NCI-H187 treated with DMSO at 0.1 percent for 48 hours (cell line): ENCODE data around the gene PACS1.
"Not testable (repeated sequence)": the region's sequence is repeated elsewhere in the genome, so short reads cannot be mapped to it uniquely, and the experiment has no call there.

Experiments
- DNase-seq: peaks from one replicate; lab custom pipeline; 2025; lab: John Stamatoyannopoulos, UW

The PACS1 gene

DNA sequence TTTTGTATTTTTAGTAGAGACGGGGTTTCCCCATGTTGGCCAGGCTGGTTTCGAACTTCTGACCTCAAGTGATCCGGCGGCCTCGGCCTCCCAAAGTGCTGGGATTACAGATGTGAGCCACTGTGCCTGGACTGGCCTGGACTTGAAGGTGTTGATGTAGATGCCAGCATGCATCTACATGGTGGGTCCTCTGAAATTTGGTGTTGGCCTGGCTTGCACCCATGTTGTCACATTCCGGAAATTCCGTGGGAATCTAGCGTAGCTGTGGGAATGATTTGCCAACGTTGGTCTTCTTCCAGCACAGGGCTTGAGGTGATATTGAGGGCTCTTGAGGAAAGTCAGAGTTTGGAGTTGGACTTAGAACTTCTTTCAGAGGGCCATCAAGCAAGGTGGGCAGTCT is 6.5 kb downstream of the PACS1 start:
- DNase-seq = no peak

DNA sequence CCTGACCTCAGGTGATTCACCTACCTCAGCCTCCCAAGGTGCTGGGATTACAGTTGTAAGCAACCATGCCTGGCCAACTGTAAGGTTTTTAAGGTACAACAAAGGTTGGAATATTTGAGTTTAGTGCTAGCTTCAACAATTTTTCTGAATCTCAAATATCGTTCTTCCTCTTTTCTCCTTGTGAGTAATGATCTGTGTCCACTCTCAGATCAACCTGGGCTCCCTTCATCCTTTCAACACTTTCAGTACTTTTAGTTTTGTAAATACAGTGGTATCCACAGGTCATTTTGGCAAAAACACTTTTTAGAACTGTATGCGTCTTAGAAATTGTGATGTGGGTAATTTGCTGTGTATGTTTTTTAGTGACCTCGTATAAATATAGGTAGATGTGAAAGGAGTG is 7.9 kb downstream of the PACS1 start:
- no peak for DNase-seq

DNA sequence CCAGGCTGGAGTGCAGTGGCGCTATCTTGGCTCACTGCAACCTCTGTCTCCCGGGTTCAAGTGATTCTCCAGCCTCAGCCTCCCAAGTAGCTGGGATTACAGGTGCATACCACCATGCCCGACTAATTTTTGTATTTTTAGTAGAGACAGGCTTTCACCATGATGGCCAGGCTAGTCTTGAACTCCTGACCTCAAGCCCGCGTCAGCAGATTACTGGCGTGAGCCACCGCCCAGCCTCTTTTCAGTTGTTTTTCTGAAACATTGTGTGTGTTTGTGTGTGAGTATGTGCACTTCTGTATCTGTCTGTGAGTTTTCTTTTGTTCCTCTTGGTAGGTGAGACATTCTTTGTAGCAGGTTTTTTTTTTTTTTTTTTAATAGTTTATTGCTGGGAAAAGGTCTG is 8.9 kb downstream of the PACS1 start:
- DNase-seq = not testable (repeated sequence)

GRCh38 chr11:66080055-66080817 is 10.2 kb downstream of the PACS1 start:
- no peak for DNase-seq

GRCh38 chr11:66081505-66081904 is 11.4 kb downstream of the PACS1 start:
- no peak for DNase-seq

DNA sequence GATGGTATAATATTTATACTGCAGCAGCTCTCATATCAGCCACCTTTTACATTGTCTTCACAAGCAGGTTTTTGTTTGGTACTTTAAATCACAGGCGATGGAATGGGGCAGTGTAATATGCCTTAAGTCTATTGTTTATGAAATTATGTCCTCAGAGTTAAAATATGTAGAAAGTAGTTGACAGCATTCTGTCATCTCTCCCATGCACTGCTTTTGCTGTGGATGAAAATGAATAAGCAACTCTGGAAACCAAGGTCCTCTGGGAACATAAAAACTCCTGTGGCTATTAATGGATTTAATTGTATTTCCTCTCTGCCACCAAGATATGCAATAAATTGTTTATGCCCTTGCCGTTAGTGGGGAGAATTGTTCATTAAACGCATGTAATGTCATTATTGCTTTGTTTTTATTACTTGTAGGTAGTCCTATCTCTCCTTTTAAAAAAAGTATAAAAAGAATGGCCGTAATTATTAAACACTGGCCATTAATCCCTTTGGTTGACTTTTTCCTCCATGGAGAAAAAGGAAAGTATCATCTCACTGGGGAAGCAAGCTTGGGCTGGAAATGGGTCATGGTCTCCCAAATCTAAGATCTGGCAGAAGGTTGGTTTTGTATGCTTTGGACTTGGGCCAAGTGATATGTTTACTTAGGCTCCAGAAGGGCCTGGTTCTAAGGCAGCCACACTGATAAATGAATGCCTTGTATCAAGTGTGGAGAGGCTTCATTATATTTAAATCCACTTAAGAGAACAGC is 13.1 kb downstream of the PACS1 start:
- peak; percentile 65 for DNase-seq

GRCh38 chr11:66083767-66084166 is 13.7 kb downstream of the PACS1 start:
- DNase-seq = no peak

DNA sequence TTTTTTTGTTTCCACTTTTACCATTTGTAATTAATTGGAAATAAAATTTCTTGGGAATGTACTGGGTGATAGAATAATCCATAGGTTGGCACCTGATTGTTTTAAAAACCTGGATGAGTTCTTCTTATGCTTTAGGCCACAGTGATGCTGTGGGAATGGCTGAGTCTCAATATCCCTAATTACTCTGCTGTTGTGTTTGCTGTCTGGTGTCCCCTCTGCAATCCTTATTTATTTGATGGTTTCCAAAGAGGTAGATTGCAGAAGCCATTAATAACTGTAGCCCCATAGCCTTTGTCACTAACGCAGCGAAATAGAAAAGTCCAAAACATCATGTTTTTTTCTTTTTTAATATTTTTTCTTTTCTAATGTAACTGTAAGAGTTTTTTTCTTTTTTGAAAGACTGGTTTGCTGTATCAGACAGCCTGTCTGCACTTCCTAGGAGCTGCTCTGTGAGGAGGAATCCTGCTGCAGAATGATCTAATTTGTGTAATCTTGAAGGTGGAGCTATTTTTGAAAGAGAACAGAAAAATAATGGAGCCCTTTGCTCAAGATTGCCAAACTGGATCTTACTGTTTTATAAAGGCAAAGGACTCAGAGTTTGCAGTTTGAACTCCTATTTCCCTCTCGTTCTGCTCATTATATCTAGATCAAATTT is 14.9 kb downstream of the PACS1 start:
- DNase-seq = no peak

DNA sequence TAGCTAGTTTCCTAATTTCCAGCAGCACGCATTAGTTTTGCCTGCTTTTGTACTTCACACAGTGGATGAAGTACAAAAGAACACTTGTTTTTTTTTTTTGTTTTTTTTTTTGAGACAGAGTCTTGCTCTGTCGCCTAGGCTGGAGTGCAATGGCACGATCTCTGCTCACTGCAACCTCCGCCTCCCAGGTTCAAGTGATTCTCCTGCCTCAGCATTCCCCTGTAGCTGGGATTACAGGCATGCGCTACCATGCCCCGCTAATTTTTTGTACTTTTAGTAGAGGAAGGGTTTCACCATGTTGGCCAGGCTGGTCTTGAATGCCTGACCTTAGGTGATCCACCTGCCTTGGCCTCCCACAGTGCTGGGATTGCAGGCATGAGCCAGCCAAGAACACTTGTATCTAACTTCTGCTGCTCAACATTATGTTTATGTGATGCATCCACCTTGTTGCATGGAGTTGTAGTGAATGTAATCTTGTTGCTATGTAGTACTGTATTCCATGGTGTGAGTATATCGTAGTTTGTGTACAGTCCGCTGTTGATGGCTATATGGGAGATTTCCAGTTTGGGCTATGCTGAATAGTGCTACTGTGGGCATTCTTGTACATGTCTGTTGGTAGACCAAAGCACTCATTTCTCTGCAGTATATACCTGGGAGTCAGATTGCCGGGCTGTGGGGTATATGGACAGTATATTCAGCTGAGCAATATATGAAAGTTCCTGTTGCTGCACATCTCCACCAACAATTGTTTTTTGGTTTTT is 17.3 kb downstream of the PACS1 start:
- no peak for DNase-seq

- DNase-seq = no peak
Measured at GRCh38 chr11:66089067-66089466, 19.0 kb downstream of the PACS1 start.

DNA sequence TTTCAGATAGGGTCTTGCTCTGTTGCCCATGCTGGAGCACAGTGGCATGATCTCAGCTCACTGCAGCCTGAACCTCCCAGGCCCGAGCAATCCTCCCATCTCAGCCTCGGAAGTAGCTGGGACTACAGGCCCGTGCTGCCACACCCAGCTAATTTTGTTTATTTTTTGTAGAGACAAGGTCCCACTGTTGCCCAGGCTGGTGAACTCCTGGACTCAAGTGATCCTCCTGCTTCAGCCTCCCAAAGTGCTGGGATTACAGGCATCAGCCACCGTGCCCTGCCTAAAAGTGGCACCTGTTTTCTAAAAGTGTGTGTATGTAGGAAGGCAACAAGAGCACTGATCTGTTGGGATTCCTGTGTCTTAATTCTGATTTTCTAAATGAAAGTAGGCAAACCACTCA is 20.2 kb downstream of the PACS1 start:
- no peak for DNase-seq

GRCh38 chr11:66092125-66092524 is 22.1 kb downstream of the PACS1 start:
- not testable (repeated sequence) for DNase-seq

DNA sequence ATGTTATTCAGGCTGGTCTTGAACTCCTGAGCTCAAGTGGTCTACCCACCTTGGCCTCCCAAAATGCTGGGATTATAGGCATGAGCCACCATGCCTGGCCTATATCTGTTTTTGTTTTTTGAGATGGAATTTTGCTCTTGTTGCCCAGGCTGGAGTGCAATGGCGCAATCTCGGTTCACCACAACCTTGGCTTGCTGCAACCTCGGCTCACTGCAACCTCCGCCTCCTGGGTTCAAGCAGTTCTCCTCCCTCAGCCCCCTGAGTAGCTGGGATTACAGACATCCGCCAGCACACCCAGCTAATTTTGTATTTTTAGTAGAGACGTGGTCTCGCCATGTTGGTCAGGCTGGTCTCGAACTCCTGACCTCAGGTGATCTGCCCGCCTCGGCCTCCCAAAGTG is 29.7 kb downstream of the PACS1 start:
- DNase-seq = not testable (repeated sequence)

DNA sequence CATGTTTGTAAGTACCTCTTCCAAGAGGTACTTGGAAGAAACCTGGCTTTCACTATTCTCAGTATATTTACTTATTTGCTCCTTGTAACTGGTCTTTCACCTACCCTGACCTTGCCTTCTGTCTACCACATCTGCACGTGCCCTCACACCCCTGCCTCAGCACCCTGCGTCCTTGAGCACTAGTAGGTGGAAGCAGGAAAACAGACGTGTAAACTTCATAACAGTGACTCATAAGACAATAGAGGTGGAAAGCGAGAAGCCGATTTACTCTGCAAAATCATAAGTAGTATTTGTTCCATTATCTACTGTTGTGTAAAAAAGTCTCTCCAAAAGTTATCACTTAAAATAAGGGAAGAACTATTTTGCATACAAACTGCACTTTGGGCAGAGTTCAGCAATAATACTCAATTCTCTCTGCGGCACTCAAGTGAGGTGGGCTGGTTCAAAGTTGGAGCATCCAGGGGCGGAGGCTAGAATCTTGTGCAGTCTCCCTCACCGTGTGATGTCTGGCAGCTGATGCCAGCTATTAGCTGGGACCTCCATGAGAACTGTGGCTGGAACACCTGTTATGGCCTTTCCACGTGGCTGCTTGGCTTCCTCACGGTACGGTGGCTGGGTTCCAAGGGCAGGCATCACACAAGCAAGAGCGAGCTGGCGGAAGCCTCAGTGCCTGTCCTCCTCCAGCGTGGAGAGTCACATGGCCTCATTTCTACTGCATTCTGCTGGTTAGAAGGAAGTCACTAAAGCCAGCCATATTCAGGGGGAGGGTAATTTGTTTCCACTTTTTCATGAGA is 30.4 kb downstream of the PACS1 start:
- no peak for DNase-seq

- no peak for DNase-seq
Measured at GRCh38 chr11:66101066-66101464, 31.0 kb downstream of the PACS1 start.

- DNase-seq = no peak
Measured at GRCh38 chr11:66104057-66104638, 34.1 kb downstream of the PACS1 start.

- DNase-seq = no peak
Measured at GRCh38 chr11:66106786-66107599, 36.9 kb downstream of the PACS1 start.

GRCh38 chr11:66107600-66108510 is 37.8 kb downstream of the PACS1 start:
- no peak for DNase-seq

DNA sequence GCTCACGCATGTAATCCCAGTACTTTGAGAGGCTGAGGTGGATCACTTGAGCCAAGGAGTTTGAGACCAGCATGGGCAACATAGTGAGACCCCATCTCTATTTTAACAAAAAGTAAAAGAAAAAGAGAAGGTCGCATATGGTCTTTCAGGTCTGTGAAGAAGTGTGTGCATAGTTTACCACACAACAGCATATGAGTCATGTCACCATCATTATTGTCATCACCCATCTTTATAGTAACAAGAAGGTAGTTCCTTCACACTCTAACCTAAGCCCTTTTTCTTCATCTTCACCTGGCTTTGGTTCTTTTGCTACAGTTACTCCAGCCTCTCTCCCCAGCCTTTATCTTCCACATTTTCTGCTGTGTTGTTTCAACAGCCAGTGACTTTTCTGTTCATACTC is 39.2 kb downstream of the PACS1 start:
- DNase-seq = no peak
